OCI-LY7 (cell line): ENCODE measurements around the gene CENPV. TPM values are rescaled to one million over a fixed set of nuclear protein-coding genes. Genes with fewer than 3 reads are reported as not detected.
A peak's percentile ranks its signal among the peaks of the same experiment; 100 is the strongest.
"Not testable (repeated sequence)": the region's sequence is repeated elsewhere in the genome, so short reads cannot be mapped to it uniquely, and the experiment has no call there.

ENCODE experiments used
- Bru-seq: library from RNA; stranded (reverse); fragments of 400-500 nt; gene quantifications from one replicate; lab custom pipeline; 2021; lab: Mats Ljungman, UMichigan
- BruChase-seq, 2 experiments: library from RNA; stranded (reverse); fragments of 400-500 nt; gene quantifications; one replicate each; lab custom pipeline; 2021; lab: Mats Ljungman, UMichigan
- BruUV-seq: library from RNA; stranded (reverse); fragments of 400-500 nt; replicated peaks from 2 replicates; lab custom pipeline; 2021; lab: Mats Ljungman, UMichigan
- CTCF ChIA-PET: fragments of 300-600 bp; sonication (Branson Sonifier 250); formaldehyde crosslinking; loops from one replicate; lab custom pipeline; 2022; ENCODE audit warnings: antibody characterized with exemption; ENCODE audit not compliant: unreplicated experiment; lab: Charles Lee
- POLR2A ChIA-PET: fragments of 300-600 bp; sonication (Branson Sonifier 250); formaldehyde crosslinking; loops from one replicate; lab custom pipeline; 2022; ENCODE audit warnings: antibody characterized with exemption; lab: Charles Lee
- DNase-seq: peaks from one replicate; pipeline ENCODE4 v3.0.0-alpha.2; 2015; ENCODE audit warnings: low spot score
- H2AFZ ChIP-seq: fragments of 200-600 bp; sonication (generic), shearing (Covaris generic); 2 replicates; pipeline ENCODE4 v1.6.1; 2014; ENCODE audit warnings: mild to moderate bottlenecking, antibody characterized with exemption, low read length, moderate library complexity
- H3K27ac ChIP-seq: fragments of 200-600 bp; sonication (generic); 2 replicates; pipeline ENCODE4 v1.5.1; 2014; ENCODE audit warnings: mixed run types, low read depth, mild to moderate bottlenecking, moderate library complexity, low read length, inconsistent platforms; ENCODE audit not compliant: poor library complexity, severe bottlenecking
- H3K36me3 ChIP-seq: fragments of 200-600 bp; sonication (generic); 2 replicates; pipeline ENCODE4 v1.6.1; 2014; ENCODE audit warnings: mild to moderate bottlenecking, antibody characterized with exemption, low read length, moderate library complexity, mixed read lengths; ENCODE audit not compliant: insufficient read depth
- H3K4me1 ChIP-seq: fragments of 200-600 bp; sonication (generic); 2 replicates; pipeline ENCODE4 v1.5.1; 2014; ENCODE audit warnings: mild to moderate bottlenecking, low read length; ENCODE audit not compliant: insufficient read depth, poor library complexity, severe bottlenecking
- H3K4me2 ChIP-seq: fragments of 200-600 bp; sonication (generic); 2 replicates; pipeline ENCODE4 v1.6.1; 2014; ENCODE audit warnings: mild to moderate bottlenecking, low read length
- H3K4me3 ChIP-seq: fragments of 200-600 bp; sonication (generic); 2 replicates; pipeline ENCODE4 v1.5.1; 2014; ENCODE audit warnings: mild to moderate bottlenecking, low read depth, low read length; ENCODE audit not compliant: poor library complexity, severe bottlenecking
- H3K79me2 ChIP-seq: fragments of 200-600 bp; sonication (generic); 2 replicates; pipeline ENCODE4 v1.6.1; 2016; ENCODE audit warnings: low read depth, mild to moderate bottlenecking, low read length, moderate library complexity, mixed read lengths; ENCODE audit not compliant: insufficient read depth
- H3K9me2 ChIP-seq: fragments of 200-600 bp; sonication (generic); 2 replicates; pipeline ENCODE4 v1.6.1; 2016; ENCODE audit warnings: mild to moderate bottlenecking, low read length, mixed read lengths; ENCODE audit not compliant: insufficient read depth
- H3K9me3 ChIP-seq: fragments of 200-600 bp; sonication (generic); 2 replicates; pipeline ENCODE4 v1.6.1; 2014; ENCODE audit warnings: mild to moderate bottlenecking, mixed run types, low read length, mixed read lengths
- H4K20me1 ChIP-seq: fragments of 200-600 bp; sonication (generic); 2 replicates; pipeline ENCODE4 v1.6.1; 2014; ENCODE audit warnings: mild to moderate bottlenecking, antibody characterized with exemption, low read length, moderate library complexity, mixed read lengths; ENCODE audit not compliant: insufficient read depth
- CTCF ChIP-seq: fragments of 200-600 bp; sonication (generic); conservative IDR thresholded peaks from 2 replicates; pipeline ENCODE4 v1.5.1; 2014; ENCODE audit warnings: mild to moderate bottlenecking, antibody characterized with exemption, low read length, moderate library complexity, mixed read lengths
- EZH2phosphoT487 ChIP-seq: fragments of 200-600 bp; sonication (generic); IDR thresholded peaks from 2 replicates; pipeline ENCODE4 v1.6.1; 2018; ENCODE audit warnings: low read depth, borderline replicate concordance, mild to moderate bottlenecking, mixed run types, antibody characterized with exemption, low read length, moderate library complexity, mixed read lengths
- intact Hi-C: fragments of 100-400 bp; cut with micrococcal nuclease; formaldehyde crosslinking; loops from one replicate; pipeline ENCODE4 v1.10.0; 2022; ENCODE audit not compliant: unreplicated experiment
- long read RNA-seq: library from polyadenylated mRNA; stranded (forward); transcript quantifications from one replicate; pipeline ENCODE4 v2.0.0, GENCODE V29; 2022
- total RNA-seq, 2 experiments: library from RNA; depleted of rRNA in 1 of 2; stranded (reverse); fragments of >200 nt in 1 of 2; shearing (Covaris generic) in 1 of 2; gene quantifications; 2 replicates each; pipeline ENCODE4 v1.2.3, GENCODE V29; 2014 to 2022

The CENPV gene
- total RNA-seq (2014; rRNA removed; shearing (Covaris generic)) (71.9 and 77.3 TPM in 2 replicates), total RNA-seq (2022) (78.8 and 84.6 TPM in 2 replicates), Bru-seq, nascent RNA (percentile 80 among the genes with signal in this experiment), BruChase-seq, experiment 1, labeled RNA remaining after a 6-hour chase (percentile 71 among the genes with signal in this experiment), BruChase-seq, experiment 2, labeled RNA remaining after a 2-hour chase (percentile 72 among the genes with signal in this experiment)
- long read RNA-seq, transcript CENPV-203 (5 exons, 1,770 nt) = minor isoform, 35 of 172 reads
- long read RNA-seq, transcript CENPV-201 (5 exons, 1,165 nt) = major isoform, 98 of 172 reads
- long read RNA-seq, partial matches to known transcripts = 13 of 172 reads
- long read RNA-seq, other reads (novel, unspliced or antisense) = 22 of 172 reads

DNA sequence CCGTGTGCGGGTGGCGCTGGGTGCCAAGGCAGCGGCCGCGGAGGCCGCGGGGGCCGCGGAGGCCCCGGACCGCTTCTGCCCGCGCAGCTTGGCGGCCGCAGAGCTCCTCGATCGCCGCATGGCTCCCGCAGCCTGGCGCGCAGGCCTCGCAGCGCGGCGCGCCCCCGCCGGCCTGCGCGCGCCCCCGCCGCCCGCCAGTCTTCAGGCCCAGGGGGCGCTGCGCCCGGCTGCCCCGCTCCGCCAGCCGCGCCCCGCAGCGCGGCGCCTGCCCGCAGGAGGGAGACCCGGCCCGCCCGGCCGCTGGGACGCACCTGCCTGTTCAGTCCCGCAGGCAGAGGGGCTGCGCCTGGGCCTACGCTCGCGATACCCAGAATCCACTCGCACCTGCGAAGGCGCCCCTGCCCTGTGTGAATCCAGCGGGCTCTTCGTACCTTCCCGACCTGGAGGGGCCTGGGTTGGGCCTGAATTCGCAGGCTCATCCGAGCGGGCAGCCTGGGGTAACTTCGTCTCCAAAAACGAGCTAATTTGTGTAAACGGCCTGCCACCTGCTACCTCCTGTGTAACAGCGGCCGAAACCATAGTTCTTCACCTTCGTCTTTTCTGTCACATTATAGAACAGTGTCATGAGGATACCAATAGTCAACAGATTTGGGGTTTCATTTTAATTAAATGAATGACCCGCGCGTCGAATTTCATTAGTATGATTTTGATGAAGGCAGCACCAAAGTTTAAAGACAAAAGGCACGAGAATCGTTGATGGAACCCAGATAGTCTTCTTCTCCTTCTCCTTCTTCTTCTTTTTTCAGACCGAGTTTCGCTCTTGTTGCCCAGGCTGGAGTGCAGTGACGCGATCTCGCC is at the start of gene CENPV:
Gene CENPV (minus strand): TSS at position 153 of the 858 bp plus-strand sequence. CDS start 33 bp downstream, at position 120.
- peak within 1 kb of the TSS; percentile 72 for H3K4me3 ChIP-seq
- TF ChIP-seq CTCF (0 out of 2 replicates have a peak, but pooled peaks have one; percentile 28), EZH2phosphoT487 (no peak)
- no TSS peak for BruUV-seq
- POLR2A ChIA-PET = interaction anchor here (1.3 kb wide), 1 partner anchor 24 kb away, joined by 3 read pairs; no protein-coding TSS in a partner anchor
- peaks cover 5% of the 10 kb centered on the region; the same call in 1 of the 2 replicates for H4K20me1 ChIP-seq
- CTCF ChIA-PET = interaction anchor here (1.6 kb wide), 1 partner anchor 10 kb away, joined by 5 read pairs; no protein-coding TSS in a partner anchor
- intact Hi-C loops = loop anchor here (2.0 to 5.0 kb wide), 3 partner anchors 27 to 136 kb away; partner anchors contain the start of genes NCOR1, PIGL and UBB
- H2AFZ ChIP-seq = peak within 1 kb of the TSS; percentile 96
- peak within 1 kb of the TSS; percentile 59 for H3K27ac ChIP-seq
- peaks cover 15% of the 10 kb centered on the region for H3K36me3 ChIP-seq
- H3K9me2 ChIP-seq = no peaks in the 10 kb centered on the region
- peak within 1 kb of the TSS; percentile 94 for H3K4me2 ChIP-seq
- H3K9me3 ChIP-seq = no peaks in the 10 kb centered on the region
- H3K4me1 ChIP-seq = peaks cover 35% of the 10 kb centered on the region
- DNase-seq = peak; percentile 85
- peaks cover 32% of the 10 kb centered on the region for H3K79me2 ChIP-seq

GRCh38 chr17:16398270-16399267 is 45.3 kb upstream of the CENPV start:
- DNase-seq = peak; percentile 81
- peak overlapping the region; percentile 86 for H2AFZ ChIP-seq
- no peaks in the 10 kb centered on the region for H4K20me1 ChIP-seq
- H3K9me3 ChIP-seq = no peaks in the 10 kb centered on the region
- peak overlapping the region; percentile 65 for H3K4me2 ChIP-seq
- peaks cover 23% of the 10 kb centered on the region for H3K4me1 ChIP-seq
- POLR2A ChIA-PET = no interaction called here
- TF ChIP-seq EZH2phosphoT487 (no peak), CTCF (no peak)
- H3K27ac ChIP-seq = peak overlapping the region; percentile 62
- no TSS peak for BruUV-seq
- H3K9me2 ChIP-seq = no peaks in the 10 kb centered on the region
- H3K36me3 ChIP-seq = no peaks in the 10 kb centered on the region
- H3K4me3 ChIP-seq = peak overlapping the region; percentile 46
- CTCF ChIA-PET = no interaction called here
- H3K79me2 ChIP-seq = no peaks in the 10 kb centered on the region
- intact Hi-C loops = no loop called here

DNA sequence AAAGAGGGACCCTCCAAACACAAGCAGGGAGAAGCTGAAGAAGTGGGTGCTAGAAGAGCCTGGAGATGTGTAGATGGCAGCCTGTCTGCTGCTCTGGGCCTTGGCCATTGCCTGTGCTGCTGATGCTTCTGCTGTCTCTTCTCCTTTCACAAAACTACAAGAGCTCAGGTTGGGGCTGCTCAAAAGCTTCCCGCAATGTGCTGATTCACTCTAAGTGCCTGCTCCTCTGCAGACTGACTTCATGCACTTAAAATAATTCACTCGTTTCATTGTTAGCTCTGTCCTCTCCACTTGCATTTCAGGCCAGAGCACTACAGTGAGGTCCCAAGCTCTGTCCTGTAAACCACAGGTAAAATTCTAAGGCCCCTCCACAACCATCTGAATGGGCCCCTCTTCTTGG is 43.4 kb upstream of the CENPV start:
- H4K20me1 ChIP-seq, H3K79me2 ChIP-seq, H3K9me3 ChIP-seq, H3K36me3 ChIP-seq, H3K9me2 ChIP-seq, CTCF ChIA-PET, H3K4me3 ChIP-seq, POLR2A ChIA-PET, H3K27ac ChIP-seq, BruUV-seq, intact Hi-C loops, DNase-seq, H3K4me2 ChIP-seq: not testable (repeated sequence)
- 0 out of 2 replicates have a peak overlapping the region, but pooled peaks have one; percentile 3 for H2AFZ ChIP-seq
- peaks cover 23% of the 10 kb centered on the region for H3K4me1 ChIP-seq

- H4K20me1 ChIP-seq, CTCF ChIA-PET, POLR2A ChIA-PET, H3K4me3 ChIP-seq, intact Hi-C loops, DNase-seq, H3K9me2 ChIP-seq, H3K79me2 ChIP-seq, H3K36me3 ChIP-seq, BruUV-seq, H3K4me2 ChIP-seq, H3K27ac ChIP-seq, H2AFZ ChIP-seq, H3K9me3 ChIP-seq: not testable (repeated sequence)
- H3K4me1 ChIP-seq = peaks cover 23% of the 10 kb centered on the region
Measured at GRCh38 chr17:16395887-16396286, 42.6 kb upstream of the CENPV start.
